Epithelial cell of esophagus (primary cell): ENCODE results near the gene SHOC2.

Source experiments
- DNase-seq: peaks from one replicate; pipeline ENCODE4 v3.0.0; 2010; ENCODE audit warnings: low read depth
- H3K4me3 ChIP-seq: 2 replicates; pipeline ENCODE4 v1.5.1; 2011; ENCODE audit warnings: mild to moderate bottlenecking, low read length, control low read depth
- TF ChIP-seq, protein P1 (sequence below): IDR thresholded peaks from 2 replicates; pipeline ENCODE4 v1.5.1; 2011; ENCODE audit warnings: low read depth, mild to moderate bottlenecking, low read length, control low read depth, inconsistent platforms; ENCODE audit not compliant: insufficient read depth; ENCODE audit errors: missing control alignments

Gene SHOC2

DNA sequence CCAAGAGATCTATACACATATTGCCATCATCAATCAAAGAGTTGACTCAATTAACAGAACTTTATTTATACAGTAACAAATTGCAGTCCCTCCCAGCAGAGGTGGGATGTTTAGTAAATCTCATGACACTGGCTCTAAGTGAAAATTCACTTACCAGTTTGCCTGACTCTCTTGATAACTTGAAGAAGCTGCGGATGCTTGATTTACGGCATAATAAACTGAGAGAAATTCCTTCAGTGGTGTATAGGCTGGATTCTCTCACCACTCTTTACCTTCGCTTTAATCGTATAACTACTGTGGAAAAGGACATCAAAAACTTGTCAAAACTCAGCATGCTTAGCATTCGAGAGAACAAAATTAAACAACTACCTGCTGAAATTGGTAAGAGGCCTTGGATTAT lies 45.3 kb downstream of the SHOC2 start:
- no peak for DNase-seq
- H3K4me3 ChIP-seq, result no peak overlapping the region
- TF ChIP-seq, protein P1, sequence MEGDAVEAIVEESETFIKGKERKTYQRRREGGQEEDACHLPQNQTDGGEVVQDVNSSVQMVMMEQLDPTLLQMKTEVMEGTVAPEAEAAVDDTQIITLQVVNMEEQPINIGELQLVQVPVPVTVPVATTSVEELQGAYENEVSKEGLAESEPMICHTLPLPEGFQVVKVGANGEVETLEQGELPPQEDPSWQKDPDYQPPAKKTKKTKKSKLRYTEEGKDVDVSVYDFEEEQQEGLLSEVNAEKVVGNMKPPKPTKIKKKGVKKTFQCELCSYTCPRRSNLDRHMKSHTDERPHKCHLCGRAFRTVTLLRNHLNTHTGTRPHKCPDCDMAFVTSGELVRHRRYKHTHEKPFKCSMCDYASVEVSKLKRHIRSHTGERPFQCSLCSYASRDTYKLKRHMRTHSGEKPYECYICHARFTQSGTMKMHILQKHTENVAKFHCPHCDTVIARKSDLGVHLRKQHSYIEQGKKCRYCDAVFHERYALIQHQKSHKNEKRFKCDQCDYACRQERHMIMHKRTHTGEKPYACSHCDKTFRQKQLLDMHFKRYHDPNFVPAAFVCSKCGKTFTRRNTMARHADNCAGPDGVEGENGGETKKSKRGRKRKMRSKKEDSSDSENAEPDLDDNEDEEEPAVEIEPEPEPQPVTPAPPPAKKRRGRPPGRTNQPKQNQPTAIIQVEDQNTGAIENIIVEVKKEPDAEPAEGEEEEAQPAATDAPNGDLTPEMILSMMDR, result no peak

DNA sequence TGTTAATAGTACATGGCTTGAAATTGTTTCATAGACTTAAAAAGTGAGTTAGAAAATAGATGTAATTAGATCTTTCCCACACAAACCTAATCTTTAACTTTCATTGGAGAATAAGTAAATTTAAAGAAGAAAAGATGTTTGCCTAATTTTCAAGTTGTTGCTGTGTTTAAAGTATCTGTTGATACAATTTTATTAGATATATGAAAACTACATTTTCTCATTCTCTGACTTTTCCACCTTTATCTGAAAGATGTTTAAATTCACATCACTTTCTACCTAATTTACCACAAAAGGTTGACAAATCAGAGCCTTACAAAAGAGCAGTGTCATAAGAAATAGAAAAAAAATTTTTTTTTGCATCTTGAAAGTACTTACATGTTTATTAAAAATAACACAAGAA lies 45.8 kb downstream of the SHOC2 start:
- DNase-seq, result no peak
- no peak overlapping the region for H3K4me3 ChIP-seq
- TF ChIP-seq, protein P1, result no peak

DNA sequence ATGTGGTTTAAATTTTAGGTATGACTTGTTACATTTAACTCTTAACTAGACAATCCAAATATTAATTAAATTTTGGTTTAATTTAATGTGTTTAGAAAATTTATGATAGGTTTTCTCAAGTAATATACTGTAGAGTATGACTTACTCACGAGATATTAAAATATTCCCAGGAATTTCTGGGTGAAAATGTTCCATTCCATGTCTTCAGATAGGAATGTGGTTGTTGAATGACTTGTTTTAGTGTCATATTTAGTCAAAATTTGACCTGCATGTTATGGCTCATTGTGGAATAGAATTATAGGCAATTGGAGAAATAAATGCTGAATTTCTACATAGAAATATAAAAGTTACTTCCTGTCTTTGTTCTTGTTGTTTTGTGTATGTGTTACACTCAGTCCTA lies 46.7 kb downstream of the SHOC2 start:
- TF ChIP-seq, protein P1, result no peak
- no peak overlapping the region for H3K4me3 ChIP-seq
- DNase-seq, result no peak

DNA sequence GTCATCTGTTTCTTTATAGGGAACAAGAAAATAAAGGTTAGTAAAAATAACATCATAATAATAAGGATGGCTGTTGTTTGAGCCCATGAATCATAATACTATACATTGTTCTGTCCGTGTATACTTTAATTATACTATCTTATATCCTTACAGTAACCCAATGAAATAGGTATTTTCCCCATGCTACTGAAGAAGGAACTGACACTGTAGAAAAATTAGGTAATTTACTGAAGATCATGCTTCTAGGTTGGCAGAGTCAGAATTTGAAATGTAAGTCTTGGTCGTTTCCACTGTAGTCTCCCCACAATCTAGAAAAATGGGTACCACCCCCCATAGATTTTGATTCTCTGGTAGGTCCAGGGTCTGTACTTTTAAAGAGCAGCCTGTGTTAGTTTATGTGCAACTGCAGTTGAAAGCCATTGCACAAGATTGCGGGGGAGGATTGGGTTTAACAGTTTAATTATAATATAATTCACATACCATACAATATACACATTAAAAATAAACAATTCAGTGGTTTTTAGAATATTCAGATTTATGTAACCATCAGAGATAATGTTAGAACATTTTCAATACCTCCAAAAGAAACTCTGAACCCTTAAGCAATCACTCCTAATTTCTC lies 47.7 kb downstream of the SHOC2 start:
- TF ChIP-seq, protein P1, result no peak
- no peak overlapping the region for H3K4me3 ChIP-seq
- DNase-seq, result no peak

DNA sequence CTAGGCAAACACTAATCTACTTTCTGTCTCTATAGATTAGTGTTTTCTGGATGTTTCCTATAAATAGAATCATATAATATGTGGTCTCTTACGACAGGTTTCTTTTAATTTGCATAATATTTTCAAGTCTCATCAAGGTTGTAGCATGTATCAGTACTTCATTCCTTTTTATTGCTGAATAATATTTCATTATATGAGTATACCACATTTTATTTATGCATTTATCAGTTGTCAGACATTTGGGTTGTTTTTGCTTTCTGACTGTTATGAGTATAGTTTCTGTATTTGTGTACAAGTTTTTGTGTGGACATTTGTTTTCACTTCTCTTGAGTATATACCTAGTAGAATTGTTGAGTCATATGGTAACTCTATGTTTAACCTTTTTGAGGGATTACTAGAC lies 48.2 kb downstream of the SHOC2 start:
- TF ChIP-seq, protein P1, result no peak

DNA sequence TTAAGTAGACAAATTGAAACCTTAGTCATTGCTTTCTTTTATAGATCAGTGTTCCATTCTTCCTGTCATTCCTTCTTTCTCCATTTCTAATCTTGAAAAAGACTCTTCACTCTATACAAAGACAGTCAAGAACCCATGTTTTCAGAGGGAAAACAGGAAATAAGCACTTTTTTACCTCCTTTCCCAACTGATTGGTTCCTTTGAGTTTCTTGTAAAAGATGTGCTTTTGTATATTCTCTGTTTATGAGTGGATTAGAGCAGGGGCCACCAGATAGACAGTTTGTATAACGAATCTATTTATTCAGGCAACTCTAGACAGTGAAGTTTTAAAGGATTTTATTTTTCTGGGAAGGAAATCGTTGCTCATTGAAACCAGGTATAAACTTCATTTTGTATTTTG lies 49.8 kb downstream of the SHOC2 start:
- no peak overlapping the region for H3K4me3 ChIP-seq
- no peak for DNase-seq
- TF ChIP-seq, protein P1, result no peak

More for the DNA sequence above, 48.2 kb downstream of the SHOC2 start:
- DNase-seq, result no peak
- no peak overlapping the region for H3K4me3 ChIP-seq

DNA sequence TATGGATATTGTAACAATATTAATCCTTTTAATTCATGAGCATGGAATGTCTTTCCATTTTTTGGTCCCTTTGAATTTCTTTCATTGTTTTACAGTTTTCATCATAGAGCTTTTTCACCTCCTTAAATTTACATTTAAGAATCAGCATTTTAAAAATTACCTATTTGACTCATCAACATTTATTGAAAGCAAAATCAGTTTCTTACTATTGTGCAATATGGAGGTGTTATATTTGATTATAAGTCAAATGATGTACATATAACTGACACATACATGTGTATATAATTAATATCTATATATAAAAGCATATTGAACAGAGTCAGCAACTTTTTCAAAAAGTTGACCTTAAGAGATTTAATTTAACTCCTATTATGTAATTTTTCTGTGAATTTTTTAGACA lies 52.2 kb downstream of the SHOC2 start:
- H3K4me3 ChIP-seq, result no peak overlapping the region
- no peak for DNase-seq
- TF ChIP-seq, protein P1, result no peak
